SK-N-SH (cell line): ENCODE data around the gene ZNF512B. TPM values are rescaled to one million over a fixed set of nuclear protein-coding genes. Genes with fewer than 3 reads are reported as not detected.

ENCODE experiments used
- CTCF ChIA-PET: fragments of 300-600, 350-600 bp; formaldehyde crosslinking; extraction: SDS; loops from one replicate; lab custom pipeline; 2021; lab: Yijun Ruan, JAX
- POLR2A ChIA-PET: fragments of 350-600 bp; sonication (Branson Sonifier 250); formaldehyde crosslinking; extraction: SDS; loops from one replicate; lab custom pipeline; 2020; ENCODE audit warnings: antibody characterized with exemption, inconsistent platforms; lab: Yijun Ruan, JAX
- DNase-seq: peaks from one replicate; pipeline ENCODE4 v3.0.0; 2012
- H2AFZ ChIP-seq: fragments of 200-600 bp; sonication (generic); 2 replicates; pipeline ENCODE4 v1.8.1; 2016; ENCODE audit warnings: antibody characterized with exemption, mild to moderate bottlenecking, low read depth
- H3F3A ChIP-seq: fragments of 200-600 bp; sonication (generic); replicated peaks from 2 replicates; pipeline ENCODE3; 2016; ENCODE audit warnings: antibody characterized with exemption, mild to moderate bottlenecking; ENCODE audit not compliant: insufficient read depth
- H3K27ac ChIP-seq, 2 experiments: fragments of 200-500 bp in 1 of 2; fragments of 200-600 bp in 1 of 2; sonication (Bioruptor generic) in 1 of 2; sonication (generic), shearing (Covaris generic) in 1 of 2; 2 replicates each; pipeline versions ENCODE4 v1.5.1 to v1.6.1; 2014 to 2016; ENCODE audit warnings: low read depth in 2 of 2, inconsistent platforms in 1 of 2, low read length in 1 of 2, mild to moderate bottlenecking in 1 of 2, mixed read lengths in 1 of 2
- H3K27me3 ChIP-seq: fragments of 200-600 bp; sonication (generic), shearing (Covaris generic); 2 replicates; pipeline ENCODE4 v1.6.1; 2016; ENCODE audit warnings: mixed run types; ENCODE audit not compliant: insufficient read depth
- H3K36me3 ChIP-seq, 2 experiments: fragments of 200-500 bp in 1 of 2; fragments of 200-600 bp in 1 of 2; sonication (Bioruptor generic) in 1 of 2; sonication (generic) in 1 of 2; replicated peaks in 1 of 2; 2 replicates each; pipeline versions ENCODE3 to v1.5.1; 2014 to 2016; ENCODE audit warnings: low read length in 1 of 2, mild to moderate bottlenecking in 1 of 2; ENCODE audit not compliant: insufficient read depth in 2 of 2, control insufficient read depth in 1 of 2
- H3K4me1 ChIP-seq, 2 experiments: fragments of 200-500 bp in 1 of 2; fragments of 200-600 bp in 1 of 2; sonication (Bioruptor generic) in 1 of 2; sonication (generic), shearing (Covaris generic) in 1 of 2; 2 replicates each; pipeline versions ENCODE4 v1.5.1 to v1.6.1; 2014 to 2016; ENCODE audit warnings: low read depth in 1 of 2, low read length in 1 of 2, mixed run types in 1 of 2; ENCODE audit not compliant: insufficient read depth in 2 of 2, control insufficient read depth in 1 of 2
- H3K4me2 ChIP-seq: fragments of 200-600 bp; sonication (generic), shearing (Covaris generic); 2 replicates; pipeline ENCODE4 v1.6.1; 2017; ENCODE audit warnings: mixed run types
- H3K4me3 ChIP-seq, 2 experiments: fragments of 200-500 bp in 1 of 2; fragments of 200-600 bp in 1 of 2; sonication (Bioruptor generic) in 1 of 2; sonication (generic), shearing (Covaris generic) in 1 of 2; 2 replicates each; pipeline versions ENCODE4 v1.5.1 to v1.8.1; 2014 to 2016; ENCODE audit warnings: low read depth in 2 of 2, inconsistent platforms in 1 of 2, low read length in 1 of 2, mild to moderate bottlenecking in 1 of 2, mixed read lengths in 1 of 2, moderate library complexity in 1 of 2
- H3K79me2 ChIP-seq: fragments of 200-600 bp; sonication (generic); 2 replicates; pipeline ENCODE4 v1.8.1; 2017; ENCODE audit warnings: mild to moderate bottlenecking; ENCODE audit not compliant: insufficient read depth
- H3K9ac ChIP-seq: fragments of 200-600 bp; sonication (generic); 2 replicates; pipeline ENCODE4 v1.6.1; 2017; ENCODE audit warnings: mixed run types
- H3K9me2 ChIP-seq: fragments of 200-600 bp; sonication (generic); 2 replicates; pipeline ENCODE4 v1.6.1; 2017; ENCODE audit warnings: mixed run types
- H3K9me3 ChIP-seq: fragments of 200-600 bp; sonication (generic); 2 replicates; pipeline ENCODE4 v1.6.1; 2017; ENCODE audit warnings: mixed run types, mild to moderate bottlenecking, moderate library complexity
- H4K20me1 ChIP-seq: fragments of 200-600 bp; sonication (generic); 2 replicates; pipeline ENCODE4 v1.6.1; 2017; ENCODE audit warnings: mild to moderate bottlenecking, mixed run types; ENCODE audit not compliant: insufficient read depth
- CHD2 ChIP-seq: fragments of 150-350 bp; IDR thresholded peaks from 2 replicates; pipeline ENCODE4 v1.6.1; 2018; ENCODE audit warnings: low read length; ENCODE audit not compliant: partially characterized antibody
- CTCF ChIP-seq: fragments of 200-600 bp; sonication (generic); IDR thresholded peaks from 2 replicates; pipeline ENCODE4 v1.6.1; 2017; ENCODE audit warnings: antibody characterized with exemption, mild to moderate bottlenecking, moderate library complexity
- ELF1 ChIP-seq: IDR thresholded peaks from 2 replicates; pipeline ENCODE4 v1.4.0; 2012
- EP300 ChIP-seq, 2 experiments: IDR thresholded peaks; 2 replicates each; pipeline versions ENCODE4 v1.4.0 to v1.6.1; 2012; ENCODE audit warnings: borderline replicate concordance in 1 of 2, low read depth in 1 of 2, low read length in 1 of 2
- EZH2phosphoT487 ChIP-seq: fragments of 200-600 bp; sonication (generic); IDR thresholded peaks from 2 replicates; pipeline ENCODE4 v1.6.1; 2017; ENCODE audit warnings: low read depth, mixed run types, mild to moderate bottlenecking, antibody characterized with exemption, moderate library complexity, borderline replicate concordance
- FOSL2 ChIP-seq: IDR thresholded peaks from 2 replicates; pipeline ENCODE4 v1.4.0; 2012; ENCODE audit warnings: low read depth, mild to moderate bottlenecking, moderate library complexity, borderline replicate concordance
- FOXJ3 ChIP-seq: sonication (generic); formaldehyde crosslinking; IDR thresholded peaks from 2 replicates; pipeline ENCODE4 v1.5.1; 2020; ENCODE audit warnings: mild to moderate bottlenecking, missing genetic modification reagents
- FOXM1 ChIP-seq: IDR thresholded peaks from 2 replicates; pipeline ENCODE4 v1.4.0; 2012; ENCODE audit warnings: low read depth, mild to moderate bottlenecking
- GABPA ChIP-seq: IDR thresholded peaks from 2 replicates; pipeline ENCODE4 v1.4.0; 2012; ENCODE audit warnings: low read depth, mild to moderate bottlenecking
- IRF3 ChIP-seq: fragments of 150-350 bp; IDR thresholded peaks from 2 replicates; pipeline ENCODE4 v1.6.1; 2016; ENCODE audit warnings: mild to moderate bottlenecking, low read depth, low read length
- JUND ChIP-seq: IDR thresholded peaks from 2 replicates; pipeline ENCODE4 v1.4.0; 2012
- MAX ChIP-seq: IDR thresholded peaks from 2 replicates; pipeline ENCODE4 v1.4.0; 2012; ENCODE audit warnings: low read depth
- MEF2A ChIP-seq: IDR thresholded peaks from 2 replicates; pipeline ENCODE4 v1.4.0; 2012; ENCODE audit warnings: low read depth, borderline replicate concordance
- MXI1 ChIP-seq: IDR thresholded peaks from 2 replicates; pipeline ENCODE4 v1.6.1; 2012; ENCODE audit warnings: mild to moderate bottlenecking, low read depth, low read length, improper control_type of control experiment
- NFIC ChIP-seq: IDR thresholded peaks from 2 replicates; pipeline ENCODE4 v1.4.0; 2012; ENCODE audit warnings: borderline replicate concordance
- NRF1 ChIP-seq: IDR thresholded peaks from 2 replicates; pipeline ENCODE4 v1.6.1; 2012; ENCODE audit warnings: low read depth, mild to moderate bottlenecking, low read length
- PBX3 ChIP-seq: IDR thresholded peaks from 2 replicates; pipeline ENCODE4; 2012
- POLR2AphosphoS5 ChIP-seq: IDR thresholded peaks from 2 replicates; pipeline ENCODE4 v1.6.1; 2012; ENCODE audit warnings: low read depth, low read length
- RCOR1 ChIP-seq: fragments of 150-350 bp; IDR thresholded peaks from 2 replicates; pipeline ENCODE4 v1.6.1; 2017; ENCODE audit warnings: antibody characterized with exemption, low read length
- RFX5 ChIP-seq: IDR thresholded peaks from 2 replicates; pipeline ENCODE4 v1.6.1; 2012; ENCODE audit warnings: mild to moderate bottlenecking, improper control_type of control experiment, low read length
- RXRA ChIP-seq: IDR thresholded peaks from 2 replicates; pipeline ENCODE4 v1.4.0; 2012; ENCODE audit warnings: low read depth, mild to moderate bottlenecking, borderline replicate concordance
- SMC3 ChIP-seq: IDR thresholded peaks from 2 replicates; pipeline ENCODE4 v1.6.1; 2012; ENCODE audit warnings: low read depth, low read length, improper control_type of control experiment
- TAF1 ChIP-seq: IDR thresholded peaks from 2 replicates; pipeline ENCODE4 v1.6.1; 2012; ENCODE audit warnings: low read depth, mild to moderate bottlenecking, low read length, moderate library complexity, borderline replicate concordance
- TCF12 ChIP-seq: IDR thresholded peaks from 2 replicates; pipeline ENCODE4 v1.4.0; 2012
- TEAD4 ChIP-seq: IDR thresholded peaks from 2 replicates; pipeline ENCODE4 v1.4.0; 2012; ENCODE audit warnings: mild to moderate bottlenecking, borderline replicate concordance; ENCODE audit not compliant: insufficient read depth
- USF1 ChIP-seq: IDR thresholded peaks from 2 replicates; pipeline ENCODE4 v1.4.0; 2012; ENCODE audit warnings: low read depth, borderline replicate concordance
- YY1 ChIP-seq: IDR thresholded peaks from 2 replicates; pipeline ENCODE4 v1.4.0; 2012; ENCODE audit warnings: low read depth, mild to moderate bottlenecking
- ZBTB33 ChIP-seq: IDR thresholded peaks from 2 replicates; pipeline ENCODE4 v1.4.0; 2012; ENCODE audit warnings: low read depth, borderline replicate concordance
- WGBS: methylation state at CpG from one replicate; pipeline ENCODE4 v1.1.6; 2017; ENCODE audit warnings: low lambda C conversion rate; 5-methylcytosine and 5-hydroxymethylcytosine counted together
- polyA plus RNA-seq, 3 experiments: library from polyadenylated mRNA; depleted of rRNA; stranded (reverse); fragments of >200 nt; gene quantifications; 2 replicates each; pipeline ENCODE4 v1.2.3, GENCODE V29; 2012

Gene ZNF512B
- polyA plus RNA-seq, 1 of the 3 experiments (the other 2 are of a cell fraction) = 11.8 TPM

GRCh38 chr20:63973636-63974401 is 4.1 kb upstream of the ZNF512B start:
- Histone ChIP-seq H3K9me2 (no peaks in the 10 kb centered on the region), H3K79me2 (peaks cover 5% of the 10 kb centered on the region), H3F3A (peaks cover 7% of the 10 kb centered on the region), H3K36me3 (no peaks in the 10 kb centered on the region), H2AFZ (peak overlapping the region; percentile 48; the same call in 1 of the 2 replicates), H3K9me3 (no peaks in the 10 kb centered on the region), H3K4me3 (peak overlapping the region; percentile 7 to 12; a peak in 2 of 4 replicates), H3K27ac (no peak overlapping the region), H3K27me3 (no peaks in the 10 kb centered on the region), H3K9ac (no peak overlapping the region), H3K4me1 (peaks cover 5 to 17% of the 10 kb centered on the region in 2 experiments; a peak in 3 of 4 replicates), H4K20me1 (no peaks in the 10 kb centered on the region), H3K4me2 (peak overlapping the region; percentile 50; the same call in 1 of the 2 replicates)
- peak; percentile 95 for DNase-seq
- 32% methylated on average over 23 of the region's 37 CpGs for whole genome bisulfite sequencing
- ChIA-PET POLR2A (no interaction called here), CTCF (interaction anchor here (0.6 to 4.5 kb wide), 83 partner anchors 8 to 1349 kb away, joined by 3 to 44 read pairs (median 4); partner anchors contain the start of genes GMEB2, OPRL1, PTK6 and RGS19)
- TF ChIP-seq RCOR1 (no peak), TAF1 (no peak), USF1 (no peak), YY1 (no peak), MEF2A (no peak), CTCF (peak; percentile 98), SMC3 (peak; percentile 82), IRF3 (no peak), ELF1 (no peak), TEAD4 (no peak), ZBTB33 (no peak), RXRA (no peak), EP300 (IDR thresholded peaks at IDR 0.05; ENCODE audit: borderline replicate concordance in 1 of 2, low read depth in 1 of 2, low read length in 1 of 2) (no peak), GABPA (no peak), TCF12 (no peak), FOXJ3 (CRISPR knock-in tag) (no peak), MAX (peak; percentile 57), PBX3 (no peak), POLR2AphosphoS5 (no peak), NRF1 (peak; percentile 38; the same call in 1 of the 2 replicates), NFIC (no peak), MXI1 (peak; percentile 93), RFX5 (no peak), CHD2 (no peak), FOXM1 (no peak), EZH2phosphoT487 (no peak), JUND (no peak), FOSL2 (no peak)
